SK-N-MC (cell line): Measurements from ENCODE around the gene TRH.
"Not testable (repeated sequence)": the region's sequence is repeated elsewhere in the genome, so short reads cannot be mapped to it uniquely, and the experiment has no call there.

ENCODE experiments used
- EZH2 ChIP-seq: fragments of 200-600 bp; sonication (generic); IDR thresholded peaks from one replicate; pipeline ENCODE4 v1.6.1; 2017; ENCODE audit warnings: antibody characterized with exemption
- FOXP2 ChIP-seq: optimal IDR thresholded peaks from 2 replicates; pipeline ENCODE3; 2011; ENCODE audit warnings: mild to moderate bottlenecking, moderate library complexity; ENCODE audit not compliant: insufficient read depth; ENCODE audit errors: extremely low read length, control extremely low read depth
- POLR2AphosphoS5 ChIP-seq: IDR thresholded peaks from 2 replicates; pipeline ENCODE4 v1.6.1; 2012; ENCODE audit warnings: mild to moderate bottlenecking, low read depth, low read length, borderline replicate concordance

DNA sequence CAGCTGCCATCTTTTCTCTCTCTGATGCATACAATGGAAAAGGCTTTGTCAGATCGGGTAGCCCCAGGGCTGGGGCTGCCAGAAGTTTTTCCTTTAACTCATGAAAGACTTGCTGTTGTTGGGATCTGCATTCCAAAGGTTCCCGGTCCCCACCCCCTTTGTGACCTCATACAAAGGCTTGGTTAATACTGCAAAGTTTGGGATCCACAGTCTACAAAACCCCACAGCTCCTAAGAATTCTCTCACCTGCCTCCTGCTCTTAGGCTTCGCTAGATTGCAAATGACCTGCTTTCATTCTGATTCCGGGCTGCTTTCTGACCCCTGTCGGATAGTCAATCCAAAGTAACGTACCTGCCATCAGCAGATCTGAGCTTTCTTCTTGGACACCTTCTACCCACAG lies 52.9 kb downstream of the TRH start:
- not testable (repeated sequence) for TF ChIP-seq POLR2AphosphoS5, EZH2, FOXP2
